ENCODE data around the gene P2RX3. TPM values are rescaled to one million over a fixed set of nuclear protein-coding genes. Genes with fewer than 3 reads are reported as not detected.

Gene P2RX3
- total RNA-seq (2021): 0.15 and 0.22 TPM in 2 replicates
- long read RNA-seq: 0 reads

GRCh38 chr11:57338142-57338541 lies at the start of gene P2RX3:
TSS of gene P2RX3 (plus strand) at chr11:57338352. CDS start at chr11:57338551, 199 bp downstream.
- Histone ChIP-seq H3K9me3 (ENCODE audit: control insufficient read depth, low read depth, low read length) (no peaks in the 10 kb centered on the region), H3K27ac (ENCODE audit: insufficient read length, low read depth, low read length) (no peak within 1 kb of the TSS), H3K23me2 (ENCODE audit: insufficient read length, low read depth, low read length, poor library complexity, severe bottlenecking) (peaks cover 6% of the 10 kb centered on the region), H2BK120ac (ENCODE audit: low read depth, low read length, poor library complexity, severe bottlenecking) (no peak within 1 kb of the TSS), H3T11ph (ENCODE audit: low read length) (no peak within 1 kb of the TSS), H3K56ac (ENCODE audit: insufficient read length, low read depth, low read length) (no peak within 1 kb of the TSS), H4K91ac (ENCODE audit: insufficient read length, low read depth, low read length) (no peak within 1 kb of the TSS), H2BK12ac (ENCODE audit: insufficient read length, low read depth, low read length) (no peak within 1 kb of the TSS), H3K9ac (ENCODE audit: extremely low read depth, insufficient read length, low read length) (no peak within 1 kb of the TSS), H3K4me2 (ENCODE audit: insufficient read depth, insufficient read length, low read length) (no peak within 1 kb of the TSS), H3K23ac (ENCODE audit: insufficient read length, low read depth, low read length) (no peak within 1 kb of the TSS), H4K8ac (replicated peaks; ENCODE audit: insufficient read length, low read depth, low read length) (no peak within 1 kb of the TSS), H3K79me1 (ENCODE audit: insufficient read depth, low read depth, low read length, poor library complexity, severe bottlenecking) (peaks cover 7% of the 10 kb centered on the region), H2BK5ac (ENCODE audit: insufficient read length, low read length) (no peak within 1 kb of the TSS), H2BK20ac (ENCODE audit: low read depth, low read length, poor library complexity, severe bottlenecking) (no peak within 1 kb of the TSS), H4K5ac (ENCODE audit: insufficient read length, low read depth, low read length) (no peak within 1 kb of the TSS), H2AFZ (ENCODE audit: low read length) (no peak within 1 kb of the TSS), H3K79me2 (ENCODE audit: insufficient read depth, low read length) (peaks cover 10% of the 10 kb centered on the region; the same call in 1 of the 2 replicates), H3K27me3 (ENCODE audit: insufficient read depth, low read length) (no peaks in the 10 kb centered on the region), H3K4ac (ENCODE audit: low read depth, low read length) (no peak within 1 kb of the TSS), H3K18ac (ENCODE audit: insufficient read length, low read depth, low read length) (no peak within 1 kb of the TSS), H2AK5ac (ENCODE audit: insufficient read length, low read length) (no peak within 1 kb of the TSS), H3K14ac (ENCODE audit: insufficient read depth, low read length) (no peak within 1 kb of the TSS), H3K4me1 (ENCODE audit: insufficient read depth, low read length) (peaks cover 5% of the 10 kb centered on the region; the same call in 1 of the 2 replicates), H2BK15ac (ENCODE audit: low read depth, low read length) (no peak within 1 kb of the TSS), H4K20me1 (ENCODE audit: control insufficient read depth, insufficient read depth, insufficient read length) (no peaks in the 10 kb centered on the region)
- TF ChIP-seq CTCF (conservative IDR thresholded peaks at IDR 0.05): no peak
- DNase-seq: no peak
- Mint-ChIP-seq H3K4me1 (peaks cover 51 to 57% of the 10 kb centered on the region in 2 experiments), H3K27ac (no peak within 1 kb of the TSS; a peak in 1 of 7 replicates), H3K9me3 (no peaks in the 10 kb centered on the region), H3K36me3 (ENCODE audit: insufficient read depth in 1 of 3, low read depth in 3 of 3) (peaks cover 8 to 20% (median 17%) of the 10 kb centered on the region in 3 experiments), H3K27me3 (ENCODE audit: low read depth) (peaks cover 23% of the 10 kb centered on the region), H3K4me3 (peak within 1 kb of the TSS in 1 of 2 experiments; percentile 58; a peak in 2 of 5 replicates)
- no CpG with 5 or more reads among the region's 4 CpGs for WGBS (ENCODE audit: extremely low coverage, insufficient read length, low lambda C conversion rate)

All from H9 (cell line).